GM21576 (cell line): ENCODE measurements around the gene MED19.
"Not testable (repeated sequence)": the region's sequence is repeated elsewhere in the genome, so short reads cannot be mapped to it uniquely, and the experiment has no call there.

Experiments
- ATAC-seq: cut with Tn5 transposase; IDR thresholded peaks from one replicate; pipeline ENCODE4 v1.9.1; 2021; ENCODE audit warnings: mild to moderate bottlenecking, moderate library complexity; ENCODE audit not compliant: unreplicated experiment

MED19 gene

DNA sequence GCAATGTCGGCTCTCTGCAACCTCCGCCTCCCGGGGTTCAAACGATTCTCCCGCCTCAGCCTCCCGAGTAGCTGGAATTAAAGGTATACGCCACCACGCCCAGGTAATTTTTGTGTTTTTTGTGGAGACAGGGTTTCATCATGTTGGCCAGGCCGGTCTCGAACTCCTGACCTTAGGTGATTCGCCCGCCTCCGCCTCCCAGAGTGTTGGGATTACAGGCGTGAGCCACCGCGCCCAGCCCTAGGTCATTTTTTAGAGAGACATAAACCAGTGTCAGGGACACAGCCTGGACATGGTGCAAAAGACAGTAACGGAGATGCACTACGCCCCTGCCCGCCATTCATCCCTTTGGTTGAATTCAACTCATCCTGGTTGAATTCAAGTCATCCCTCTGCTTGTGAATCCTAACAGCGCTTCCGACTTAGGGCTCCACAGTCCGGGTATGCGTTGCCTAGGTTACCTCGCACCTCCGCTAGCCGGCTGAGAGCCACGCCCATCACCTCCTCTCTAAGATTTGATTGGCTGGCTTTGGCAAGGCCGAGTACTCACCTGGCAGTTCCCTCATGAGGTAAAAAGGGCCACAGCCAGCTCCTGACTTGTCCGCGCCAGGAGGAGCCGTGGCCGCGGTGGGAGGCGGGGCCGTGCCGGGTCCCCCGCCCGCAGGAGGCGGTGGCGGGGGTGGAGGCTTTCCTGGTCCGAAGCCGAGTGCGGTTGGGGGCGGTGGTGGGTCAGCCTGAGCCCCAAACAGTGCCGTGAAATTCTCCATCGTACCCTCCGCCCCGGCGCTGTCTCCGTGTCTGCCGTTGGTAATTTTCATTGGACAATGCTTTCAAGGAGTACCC, at the start of gene MED19:
Gene MED19, minus strand, starts transcription at position 802 of the 842 bp plus-strand sequence. Its CDS starts 36 bp downstream, at position 766.
- ATAC-seq = peak; percentile 42

DNA sequence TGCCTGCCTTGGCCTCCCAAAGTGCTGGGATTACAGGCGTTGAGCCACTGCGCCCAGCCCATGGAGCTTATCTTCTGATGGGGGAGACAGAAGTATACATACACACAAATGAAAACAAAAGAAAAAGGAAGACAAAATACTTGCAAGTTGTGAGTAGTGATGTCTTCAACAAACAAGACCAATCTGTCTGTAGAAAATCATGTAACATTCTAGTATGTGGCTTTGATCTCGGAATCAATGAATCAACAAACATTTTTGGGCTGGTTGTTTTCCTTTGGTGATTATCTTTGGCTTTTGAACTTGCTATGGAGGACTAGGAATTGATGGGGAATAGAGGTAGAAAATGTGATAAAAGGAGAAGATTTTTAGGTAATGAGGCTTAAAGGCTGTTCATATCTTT, 46.2 kb upstream of the MED19 start:
- no peak for ATAC-seq

DNA sequence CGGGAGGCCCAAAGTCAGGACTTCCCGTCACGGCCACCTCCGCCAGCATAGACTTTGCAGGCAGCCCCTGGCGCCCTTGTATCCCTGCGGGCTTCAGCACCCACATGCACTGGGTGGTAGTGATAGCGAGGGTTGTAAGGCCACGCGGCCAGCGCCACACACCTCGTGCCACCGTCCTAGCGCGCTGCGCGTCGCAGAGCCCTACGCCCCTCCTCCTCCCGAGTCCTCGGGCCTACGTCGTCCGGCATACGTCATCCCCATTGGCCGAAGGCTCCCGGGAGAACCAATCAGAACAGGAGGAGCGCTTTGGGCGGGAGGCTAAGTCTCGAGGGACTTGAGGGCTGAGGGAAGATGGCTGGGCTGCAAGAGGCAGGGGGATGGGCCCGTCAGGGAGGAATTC, 40.9 kb upstream of the MED19 start:
- no peak for ATAC-seq

DNA sequence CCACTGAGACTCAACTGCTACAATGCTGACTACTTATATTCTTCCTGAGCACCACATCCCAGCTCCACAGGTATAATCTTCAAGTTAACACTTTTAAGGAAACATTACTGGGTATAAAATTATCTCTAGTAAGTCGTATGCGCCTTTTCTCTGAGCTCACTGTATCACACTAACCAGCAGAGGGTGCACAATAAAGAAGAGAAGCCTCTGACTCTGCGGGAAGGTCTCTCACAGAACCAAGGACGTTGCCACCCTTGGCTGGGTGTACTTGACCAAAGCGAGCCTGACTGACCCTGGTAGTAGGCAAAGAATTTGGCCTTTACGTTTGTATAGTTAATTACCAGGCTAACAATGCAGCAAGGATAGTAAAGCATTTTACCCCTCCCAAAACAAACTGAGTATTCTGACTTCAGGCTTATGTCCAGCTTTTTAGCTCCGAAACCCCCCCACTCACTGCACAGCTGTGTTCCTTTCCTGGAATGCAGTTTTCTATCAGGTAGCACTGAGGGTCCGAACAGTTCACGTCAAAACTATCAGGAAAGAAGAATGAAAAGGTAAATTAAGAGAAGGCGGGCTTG, 39.8 kb upstream of the MED19 start, which contains the start of gene BTBD18:
Gene BTBD18, minus strand, starts transcription at position 144 of the 578 bp plus-strand sequence. CDS start 631 bp downstream, outside the sequence.
- no peak for ATAC-seq

GRCh38 chr11:57751176-57751575, 39.2 kb upstream of the MED19 start:
- ATAC-seq = no peak

GRCh38 chr11:57746920-57747319, 34.9 kb upstream of the MED19 start:
- no peak for ATAC-seq

GRCh38 chr11:57745206-57745605, 33.2 kb upstream of the MED19 start:
- ATAC-seq = no peak

GRCh38 chr11:57744357-57744756, 32.3 kb upstream of the MED19 start:
- no peak for ATAC-seq

DNA sequence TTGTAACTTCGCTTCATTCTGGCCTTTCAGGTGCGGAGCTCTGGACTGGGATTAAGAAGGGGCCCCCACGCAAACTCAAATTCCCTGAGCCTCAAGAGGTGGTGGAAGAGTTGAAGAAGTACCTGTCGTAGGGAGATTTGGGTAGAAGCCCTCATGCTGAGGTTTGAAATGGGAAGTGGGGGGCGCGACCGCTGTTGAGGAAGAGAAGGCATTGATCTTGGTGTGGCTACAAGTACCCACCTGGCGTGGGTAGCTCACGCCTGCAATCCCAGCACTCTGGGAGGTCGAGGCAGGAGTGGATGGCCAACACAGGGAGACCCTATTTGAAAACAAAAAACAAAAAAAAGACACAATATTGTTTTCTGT, 30.1 kb upstream of the MED19 start:
- peak; percentile 0 for ATAC-seq

- peak; percentile 85 for ATAC-seq
These were observed 29.4 kb upstream of the MED19 start, which contains the start of gene SELENOH for GRCh38 chr11:57741132-57742086. TSS of gene SELENOH (plus strand) at chr11:57741491. CDS start at chr11:57741596, 105 bp downstream.

DNA sequence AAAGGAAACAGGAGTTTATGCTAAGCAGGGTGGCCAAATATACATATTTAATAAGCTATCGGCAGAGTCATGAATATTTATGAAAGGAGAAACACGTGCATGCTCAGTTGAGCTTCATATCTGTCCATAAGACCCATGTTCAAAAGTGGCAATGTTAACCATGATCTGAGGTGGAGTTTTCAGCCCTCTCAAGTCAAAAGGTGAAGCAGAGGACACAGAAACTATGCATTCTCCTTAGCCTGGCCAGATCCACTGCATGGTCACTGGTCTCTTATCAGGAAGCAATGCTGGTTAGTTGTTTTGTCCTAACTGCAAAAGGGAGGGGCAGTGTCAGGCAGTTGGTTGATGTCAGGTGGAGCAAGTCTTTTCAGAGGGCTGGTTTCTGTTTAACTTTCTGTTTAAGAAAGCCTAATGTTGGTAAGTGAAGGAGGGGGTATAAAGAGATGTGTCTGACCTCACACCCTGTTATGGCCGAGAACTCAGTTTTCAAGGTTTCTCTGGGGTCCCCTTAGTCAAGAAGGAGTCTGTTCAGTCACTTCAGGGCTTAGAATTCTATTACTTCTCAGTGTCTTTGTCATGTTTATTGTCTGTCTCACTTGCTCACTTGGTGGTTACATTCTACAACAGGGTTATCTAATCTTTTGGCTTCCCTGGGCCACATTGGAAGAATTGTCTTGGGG, 23.7 kb upstream of the MED19 start:
- no peak for ATAC-seq

DNA sequence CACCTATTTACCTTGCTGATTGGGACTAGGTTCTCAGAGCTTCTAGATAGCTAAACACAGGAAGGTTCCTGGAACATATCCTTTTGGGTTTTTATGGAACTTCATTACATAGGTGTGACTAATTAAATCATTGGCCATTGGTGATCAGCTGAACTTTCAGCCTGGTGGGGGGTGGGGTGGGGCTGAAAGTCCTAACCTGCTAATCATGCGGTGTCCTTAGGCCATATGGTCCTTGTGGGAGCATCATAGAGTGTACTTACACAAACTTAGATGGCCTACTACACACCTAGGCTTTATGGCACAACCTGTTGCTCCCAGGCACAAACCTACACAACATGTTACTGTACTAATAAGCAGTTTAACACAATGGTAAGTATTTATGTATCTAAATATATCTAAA, 20.6 kb upstream of the MED19 start:
- ATAC-seq = no peak

GRCh38 chr11:57729479-57729878, 17.5 kb upstream of the MED19 start:
- no peak for ATAC-seq

GRCh38 chr11:57728829-57729228, 16.8 kb upstream of the MED19 start:
- ATAC-seq = no peak

DNA sequence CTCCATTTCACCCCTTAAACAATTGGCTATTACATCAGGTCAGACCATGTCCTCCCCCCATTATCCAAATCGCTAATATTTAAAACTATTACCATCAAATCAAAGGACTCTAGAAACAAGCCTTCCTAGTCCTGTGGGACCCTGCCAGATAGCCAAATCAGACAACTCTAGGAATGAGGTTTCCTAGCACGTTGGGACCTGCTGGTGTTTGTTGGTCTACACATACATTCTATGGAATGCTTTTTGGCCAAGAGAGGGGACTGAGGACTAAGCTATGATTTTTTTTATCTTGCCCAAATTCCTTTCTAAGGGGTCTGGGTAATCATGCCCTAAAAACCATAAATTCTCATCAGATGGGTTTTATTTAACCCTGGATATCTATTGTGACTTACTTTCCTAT, 15.2 kb upstream of the MED19 start:
- ATAC-seq = no peak

DNA sequence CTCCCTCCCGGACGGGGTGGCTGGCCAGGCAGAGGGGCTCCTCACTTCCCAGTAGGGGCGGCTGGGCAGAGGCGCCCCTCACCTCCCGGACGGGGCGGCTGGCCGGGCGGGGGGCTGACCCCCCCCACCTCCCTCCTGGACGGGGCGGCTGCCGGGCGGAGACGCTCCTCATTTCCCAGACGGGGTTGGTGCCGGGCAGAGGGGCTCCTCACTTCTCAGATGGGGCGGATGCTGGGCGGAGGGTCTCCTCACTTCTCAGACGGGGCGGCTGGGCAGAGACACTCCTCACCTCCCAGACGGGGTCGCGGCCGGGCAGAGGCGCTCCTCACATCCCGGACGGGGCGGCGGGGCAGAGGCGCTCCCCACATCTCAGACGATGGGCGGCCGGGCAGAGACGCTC, 4.7 kb upstream of the MED19 start:
- ATAC-seq = not testable (repeated sequence)

DNA sequence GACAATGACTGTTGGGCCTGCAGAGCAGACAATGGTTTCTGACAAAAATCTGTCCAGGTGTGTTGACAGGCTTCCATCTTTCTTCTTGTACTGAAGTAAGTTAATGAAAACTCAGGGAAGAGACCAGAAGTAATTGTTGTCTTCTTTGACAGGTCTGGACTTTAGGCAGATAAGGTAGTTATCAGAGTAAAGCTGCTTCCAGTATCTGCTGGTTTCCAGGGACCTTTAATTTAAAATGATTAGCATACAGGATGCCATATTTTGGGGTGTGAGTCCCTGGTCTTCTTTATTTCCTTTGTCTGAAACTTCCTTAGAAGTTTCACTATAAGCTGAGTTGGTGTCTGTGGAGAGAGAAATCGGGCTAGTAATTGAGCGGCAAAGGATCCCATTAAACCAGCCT, 1.8 kb upstream of the MED19 start:
- no peak for ATAC-seq

DNA sequence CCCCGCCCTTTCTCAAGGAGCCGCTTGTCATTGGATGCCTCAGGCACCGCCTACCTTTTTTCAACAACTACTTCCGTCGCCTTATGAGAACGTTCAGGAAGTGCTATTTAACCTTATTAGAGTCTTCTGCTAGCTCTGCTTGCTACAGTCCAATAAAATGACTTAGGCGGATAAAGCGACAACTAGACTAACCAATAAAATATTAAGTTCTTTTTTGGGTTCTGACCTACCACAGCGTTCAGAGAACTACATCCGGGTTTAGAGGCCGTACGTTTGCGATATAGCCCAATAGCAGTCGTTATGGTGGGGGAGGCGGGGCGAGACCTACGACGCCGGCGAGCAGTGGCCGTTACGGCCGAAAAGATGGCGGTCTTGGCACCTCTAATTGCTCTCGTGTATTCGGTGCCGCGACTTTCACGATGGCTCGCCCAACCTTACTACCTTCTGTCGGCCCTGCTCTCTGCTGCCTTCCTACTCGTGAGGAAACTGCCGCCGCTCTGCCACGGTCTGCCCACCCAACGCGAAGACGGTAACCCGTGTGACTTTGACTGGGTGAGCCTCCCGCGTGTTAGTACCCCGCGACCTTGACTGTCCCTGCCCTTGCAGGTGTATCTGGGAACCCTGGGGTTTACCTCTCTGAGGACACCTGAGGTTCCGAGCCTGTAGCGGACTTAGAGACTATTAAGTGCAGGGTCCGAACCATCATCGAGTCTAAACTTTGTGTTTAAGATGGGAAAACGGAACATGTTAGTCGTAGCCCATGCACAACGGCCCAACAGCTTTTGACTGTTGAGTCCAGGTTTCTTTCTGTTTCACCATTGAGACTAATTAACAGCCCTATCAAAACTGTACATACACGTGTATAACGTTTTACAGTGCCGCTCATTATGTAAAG, 488 bp upstream of the MED19 start, which contains the start of gene TMX2:
Gene TMX2, plus strand, starts transcription at position 338 of the 895 bp plus-strand sequence. Its CDS starts 26 bp downstream, at position 364.
- ATAC-seq = peak; percentile 92

GRCh38 chr11:57709802-57710367, 2.1 kb downstream of the MED19 start:
- no peak for ATAC-seq
